ENCODE data around the gene ATG2B. TPM values are rescaled to one million over a fixed set of nuclear protein-coding genes. Genes with fewer than 3 reads are reported as not detected.

Gene ATG2B
- polyA plus RNA-seq, 3 donors = 0.94 to 6.7 (median 1.3) TPM

DNA sequence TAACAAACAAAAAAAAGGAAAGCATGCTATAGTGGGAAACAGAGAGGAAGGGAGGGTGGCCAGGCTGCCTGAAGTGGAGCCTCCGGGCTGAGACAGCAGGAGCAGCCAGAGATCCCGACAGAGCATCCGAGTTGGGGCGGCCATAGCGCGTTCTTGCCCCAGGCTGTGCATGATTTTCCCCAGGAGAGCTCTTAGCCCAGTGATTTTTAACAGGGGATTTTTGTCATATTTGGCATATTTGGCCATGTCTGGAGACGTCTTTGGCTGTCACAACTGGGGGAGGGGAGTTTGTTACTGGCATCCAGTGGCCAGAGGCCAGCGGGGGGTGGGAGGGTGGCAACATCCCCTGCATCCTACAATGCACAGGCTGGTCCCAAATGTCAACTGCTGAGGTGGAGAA, 83.6 kb downstream of the ATG2B start:
- Mint-ChIP-seq H3K27ac (no peak overlapping the region), H3K27me3 (ENCODE audit: low read depth in 3 of 3) (peaks cover 0 to 1% (median 0%) of the 10 kb centered on the region in 3 donors), H3K36me3 (peaks cover 9 to 16% of the 10 kb centered on the region in 2 donors), H3K4me3 (no peak overlapping the region), H3K9me3 (peaks cover 4 to 14% (median 10%) of the 10 kb centered on the region in 7 donors), H3K4me1 (no peaks in the 10 kb centered on the region)
- DNase-seq = no peak
- Histone ChIP-seq H3K27me3 (ENCODE audit: control insufficient read depth in 2 of 2, insufficient read depth in 2 of 2, low read length in 2 of 2) (no peaks in the 10 kb centered on the region), H2AFZ (ENCODE audit: insufficient read depth, low read depth, low read length, poor library complexity, severe bottlenecking) (no peak overlapping the region), H4K20me1 (ENCODE audit: insufficient read depth, low read length) (no peaks in the 10 kb centered on the region), H3K27ac (ENCODE audit: low read depth in 1 of 2, low read length in 2 of 2) (no peak overlapping the region), H3K4me1 (ENCODE audit: control insufficient read depth in 1 of 2, insufficient read depth in 2 of 2, low read length in 2 of 2) (no peaks in the 10 kb centered on the region), H3K4me2 (replicated peaks; ENCODE audit: extremely low read depth, low read length, poor library complexity, severe bottlenecking) (no peak overlapping the region), H3K9ac (ENCODE audit: insufficient read depth, low read length, poor library complexity, severe bottlenecking) (no peak overlapping the region), H3K9me3 (replicated peaks in 1 of 2; ENCODE audit: control insufficient read depth in 1 of 2, insufficient read depth in 1 of 2, low read length in 2 of 2) (peaks cover 9 to 12% of the 10 kb centered on the region in 2 donors), H3K79me2 (ENCODE audit: insufficient read depth, low read length) (no peaks in the 10 kb centered on the region), H3K4me3 (replicated peaks in 1 of 3; ENCODE audit: low read depth in 2 of 3, low read length in 3 of 3) (no peak overlapping the region), H3K36me3 (replicated peaks in 1 of 2; ENCODE audit: control insufficient read depth in 1 of 2, insufficient read depth in 2 of 2, low read length in 2 of 2) (peaks cover 8 to 22% of the 10 kb centered on the region in 2 donors)
- WGBS (ENCODE audit: insufficient coverage) = 95% methylated on average over 6 of the region's 8 CpGs
- no peak for TF ChIP-seq CTCF (IDR thresholded peaks at IDR 0.05)
- intact Hi-C loops (cut with micrococcal nuclease) = loop anchor here in 1 of 2 donors (10.0 kb wide), 2 partner anchors 175 to 715 kb away; no protein-coding TSS in a partner anchor

DNA sequence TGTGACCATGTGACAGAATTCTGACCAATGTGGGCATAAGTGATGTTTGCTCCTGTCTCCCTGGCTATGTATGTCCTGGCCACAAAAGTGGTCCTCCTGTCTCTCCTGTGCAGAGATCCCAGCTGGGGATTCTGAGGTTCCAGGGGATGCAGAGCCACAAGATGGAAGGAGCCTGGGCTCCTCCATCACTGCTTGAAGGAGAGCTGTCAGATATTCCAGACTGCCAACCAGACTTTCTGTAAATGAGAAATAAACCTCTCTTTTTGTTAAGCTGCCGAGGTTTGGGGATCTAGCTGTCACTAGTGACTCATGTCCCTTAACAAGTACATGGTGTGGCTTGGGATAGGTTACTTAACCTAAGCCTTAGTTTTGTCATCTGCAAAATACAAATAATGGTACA, 85.3 kb downstream of the ATG2B start:
- Histone ChIP-seq H3K9me3 (replicated peaks in 1 of 2; ENCODE audit: control insufficient read depth in 1 of 2, insufficient read depth in 1 of 2, low read length in 2 of 2) (peaks cover 9 to 12% of the 10 kb centered on the region in 2 donors), H3K79me2 (ENCODE audit: insufficient read depth, low read length) (no peaks in the 10 kb centered on the region), H4K20me1 (ENCODE audit: insufficient read depth, low read length) (no peaks in the 10 kb centered on the region), H3K4me2 (replicated peaks; ENCODE audit: extremely low read depth, low read length, poor library complexity, severe bottlenecking) (no peak overlapping the region), H3K27ac (ENCODE audit: low read depth in 1 of 2, low read length in 2 of 2) (no peak overlapping the region), H3K4me3 (replicated peaks in 1 of 3; ENCODE audit: low read depth in 2 of 3, low read length in 3 of 3) (no peak overlapping the region), H2AFZ (ENCODE audit: insufficient read depth, low read depth, low read length, poor library complexity, severe bottlenecking) (no peak overlapping the region), H3K4me1 (ENCODE audit: control insufficient read depth in 1 of 2, insufficient read depth in 2 of 2, low read length in 2 of 2) (no peaks in the 10 kb centered on the region), H3K9ac (ENCODE audit: insufficient read depth, low read length, poor library complexity, severe bottlenecking) (no peak overlapping the region), H3K27me3 (ENCODE audit: control insufficient read depth in 2 of 2, insufficient read depth in 2 of 2, low read length in 2 of 2) (no peaks in the 10 kb centered on the region), H3K36me3 (replicated peaks in 1 of 2; ENCODE audit: control insufficient read depth in 1 of 2, insufficient read depth in 2 of 2, low read length in 2 of 2) (peaks cover 2 to 8% of the 10 kb centered on the region in 2 donors)
- WGBS (ENCODE audit: insufficient coverage) = no CpG with 5 or more reads among the region's 1 CpG
- Mint-ChIP-seq H3K27ac (no peak overlapping the region), H3K4me1 (no peaks in the 10 kb centered on the region), H3K9me3 (peaks cover 4 to 18% (median 11%) of the 10 kb centered on the region in 7 donors), H3K4me3 (no peak overlapping the region), H3K27me3 (ENCODE audit: low read depth in 3 of 3) (peaks cover 0 to 1% (median 0%) of the 10 kb centered on the region in 3 donors), H3K36me3 (peaks cover 2 to 6% of the 10 kb centered on the region in 2 donors)
- DNase-seq = no peak
- intact Hi-C loops (cut with micrococcal nuclease) = loop anchor here in 1 of 2 donors (10.0 kb wide), 2 partner anchors 173 to 713 kb away; no protein-coding TSS in a partner anchor
- no peak for TF ChIP-seq CTCF (IDR thresholded peaks at IDR 0.05)
